ENCODE data around the gene PFN4. TPM values are rescaled to one million over a fixed set of nuclear protein-coding genes. Genes with fewer than 3 reads are reported as not detected.

PFN4 gene
- total and polyA plus RNA-seq, 2 experiments from 2014 or later, result 0.28 TPM; not detected in 1

DNA sequence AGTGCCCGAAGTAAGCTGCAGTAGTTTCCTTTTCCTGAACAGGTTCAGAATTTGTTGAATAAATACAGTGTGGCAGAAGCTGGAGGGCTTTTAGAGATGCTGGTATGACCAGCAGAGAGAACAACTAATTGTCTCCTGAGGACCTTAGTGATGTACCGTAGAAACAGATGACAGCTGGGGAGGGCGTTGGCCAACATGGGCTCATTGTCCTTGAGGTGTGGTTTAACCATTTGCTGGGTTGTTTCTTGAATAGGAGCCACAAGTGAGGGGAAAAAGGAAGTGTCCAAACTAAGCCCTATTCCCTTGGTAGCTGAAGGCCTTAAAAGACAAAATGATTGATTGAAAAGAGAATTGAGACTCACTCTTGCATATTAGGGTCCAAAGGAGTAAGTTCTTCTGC is 40.1 kb upstream of the PFN4 start:
- no peaks in the 10 kb centered on the region for H3K27me3 ChIP-seq (ENCODE audit: insufficient read depth)
- H3K4me2 ChIP-seq, result no peak overlapping the region
- H3K4me1 ChIP-seq (ENCODE audit: insufficient read depth), result no peaks in the 10 kb centered on the region; the same call in 1 of the 2 replicates
- H3K79me2 ChIP-seq (replicated peaks; ENCODE audit: insufficient read depth), result no peaks in the 10 kb centered on the region
- H3K4me3 ChIP-seq, result no peak overlapping the region
- no peak overlapping the region for H3K27ac ChIP-seq (ENCODE audit: low read depth)
- H2AFZ ChIP-seq, result no peak overlapping the region
- H3K27ac Mint-ChIP-seq, result no peak overlapping the region
- H3K4me3 Mint-ChIP-seq, result no peak overlapping the region
- no peaks in the 10 kb centered on the region for H4K20me1 ChIP-seq (replicated peaks; ENCODE audit: insufficient read depth)
- no peaks in the 10 kb centered on the region for H3K36me3 ChIP-seq (ENCODE audit: insufficient read depth)
- peaks cover 10% of the 10 kb centered on the region; the same call in 2 of the 3 replicates for H3K9me3 Mint-ChIP-seq
- no peaks in the 10 kb centered on the region for H3F3A ChIP-seq (replicated peaks; ENCODE audit: low read depth)
- peaks cover 11% of the 10 kb centered on the region; the same call in 2 of the 3 replicates for H3K36me3 Mint-ChIP-seq (ENCODE audit: low read depth)
- peaks cover 10% of the 10 kb centered on the region for H3K27me3 Mint-ChIP-seq (ENCODE audit: insufficient read depth, low read depth, poor library complexity)
- ATAC-seq, result no peak
- DNase-seq (ENCODE audit: low spot score), result no peak
- peaks cover 10% of the 10 kb centered on the region; the same call in 2 of the 3 replicates for H3K4me1 Mint-ChIP-seq
- no peaks in the 10 kb centered on the region for H3K9me2 ChIP-seq (ENCODE audit: insufficient read depth)
- no peak for TF ChIP-seq STAT1 (IDR thresholded peaks at IDR 0.05; ENCODE audit: unreplicated experiment)
- TF ChIP-seq, protein P1, sequence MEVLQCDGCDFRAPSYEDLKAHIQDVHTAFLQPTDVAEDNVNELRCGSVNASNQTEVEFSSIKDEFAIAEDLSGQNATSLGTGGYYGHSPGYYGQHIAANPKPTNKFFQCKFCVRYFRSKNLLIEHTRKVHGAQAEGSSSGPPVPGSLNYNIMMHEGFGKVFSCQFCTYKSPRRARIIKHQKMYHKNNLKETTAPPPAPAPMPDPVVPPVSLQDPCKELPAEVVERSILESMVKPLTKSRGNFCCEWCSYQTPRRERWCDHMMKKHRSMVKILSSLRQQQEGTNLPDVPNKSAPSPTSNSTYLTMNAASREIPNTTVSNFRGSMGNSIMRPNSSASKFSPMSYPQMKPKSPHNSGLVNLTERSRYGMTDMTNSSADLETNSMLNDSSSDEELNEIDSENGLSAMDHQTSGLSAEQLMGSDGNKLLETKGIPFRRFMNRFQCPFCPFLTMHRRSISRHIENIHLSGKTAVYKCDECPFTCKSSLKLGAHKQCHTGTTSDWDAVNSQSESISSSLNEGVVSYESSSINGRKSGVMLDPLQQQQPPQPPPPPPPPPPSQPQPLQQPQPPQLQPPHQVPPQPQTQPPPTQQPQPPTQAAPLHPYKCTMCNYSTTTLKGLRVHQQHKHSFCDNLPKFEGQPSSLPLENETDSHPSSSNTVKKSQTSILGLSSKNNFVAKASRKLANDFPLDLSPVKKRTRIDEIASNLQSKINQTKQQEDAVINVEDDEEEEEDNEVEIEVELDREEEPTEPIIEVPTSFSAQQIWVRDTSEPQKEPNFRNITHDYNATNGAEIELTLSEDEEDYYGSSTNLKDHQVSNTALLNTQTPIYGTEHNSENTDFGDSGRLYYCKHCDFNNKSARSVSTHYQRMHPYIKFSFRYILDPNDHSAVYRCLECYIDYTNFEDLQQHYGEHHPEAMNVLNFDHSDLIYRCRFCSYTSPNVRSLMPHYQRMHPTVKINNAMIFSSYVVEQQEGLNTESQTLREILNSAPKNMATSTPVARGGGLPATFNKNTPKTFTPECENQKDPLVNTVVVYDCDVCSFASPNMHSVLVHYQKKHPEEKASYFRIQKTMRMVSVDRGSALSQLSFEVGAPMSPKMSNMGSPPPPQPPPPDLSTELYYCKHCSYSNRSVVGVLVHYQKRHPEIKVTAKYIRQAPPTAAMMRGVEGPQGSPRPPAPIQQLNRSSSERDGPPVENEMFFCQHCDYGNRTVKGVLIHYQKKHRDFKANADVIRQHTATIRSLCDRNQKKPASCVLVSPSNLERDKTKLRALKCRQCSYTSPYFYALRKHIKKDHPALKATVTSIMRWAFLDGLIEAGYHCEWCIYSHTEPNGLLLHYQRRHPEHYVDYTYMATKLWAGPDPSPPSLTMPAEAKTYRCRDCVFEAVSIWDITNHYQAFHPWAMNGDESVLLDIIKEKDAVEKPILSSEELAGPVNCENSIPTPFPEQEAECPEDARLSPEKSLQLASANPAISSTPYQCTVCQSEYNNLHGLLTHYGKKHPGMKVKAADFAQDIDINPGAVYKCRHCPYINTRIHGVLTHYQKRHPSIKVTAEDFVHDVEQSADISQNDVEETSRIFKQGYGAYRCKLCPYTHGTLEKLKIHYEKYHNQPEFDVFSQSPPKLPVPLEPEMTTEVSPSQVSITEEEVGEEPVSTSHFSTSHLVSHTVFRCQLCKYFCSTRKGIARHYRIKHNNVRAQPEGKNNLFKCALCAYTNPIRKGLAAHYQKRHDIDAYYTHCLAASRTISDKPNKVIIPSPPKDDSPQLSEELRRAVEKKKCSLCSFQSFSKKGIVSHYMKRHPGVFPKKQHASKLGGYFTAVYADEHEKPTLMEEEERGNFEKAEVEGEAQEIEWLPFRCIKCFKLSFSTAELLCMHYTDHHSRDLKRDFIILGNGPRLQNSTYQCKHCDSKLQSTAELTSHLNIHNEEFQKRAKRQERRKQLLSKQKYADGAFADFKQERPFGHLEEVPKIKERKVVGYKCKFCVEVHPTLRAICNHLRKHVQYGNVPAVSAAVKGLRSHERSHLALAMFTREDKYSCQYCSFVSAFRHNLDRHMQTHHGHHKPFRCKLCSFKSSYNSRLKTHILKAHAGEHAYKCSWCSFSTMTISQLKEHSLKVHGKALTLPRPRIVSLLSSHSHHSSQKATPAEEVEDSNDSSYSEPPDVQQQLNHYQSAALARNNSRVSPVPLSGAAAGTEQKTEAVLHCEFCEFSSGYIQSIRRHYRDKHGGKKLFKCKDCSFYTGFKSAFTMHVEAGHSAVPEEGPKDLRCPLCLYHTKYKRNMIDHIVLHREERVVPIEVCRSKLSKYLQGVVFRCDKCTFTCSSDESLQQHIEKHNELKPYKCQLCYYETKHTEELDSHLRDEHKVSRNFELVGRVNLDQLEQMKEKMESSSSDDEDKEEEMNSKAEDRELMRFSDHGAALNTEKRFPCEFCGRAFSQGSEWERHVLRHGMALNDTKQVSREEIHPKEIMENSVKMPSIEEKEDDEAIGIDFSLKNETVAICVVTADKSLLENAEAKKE (CRISPR knock-in tag; IDR thresholded peaks at IDR 0.05), result no peak
- TF ChIP-seq CREB1 (CRISPR knock-in tag; IDR thresholded peaks at IDR 0.05; ENCODE audit: low read depth), result no peak
- TF ChIP-seq POLR2AphosphoS5 (IDR thresholded peaks at IDR 0.05; ENCODE audit: low read depth), result no peak
- TF ChIP-seq, protein P2, sequence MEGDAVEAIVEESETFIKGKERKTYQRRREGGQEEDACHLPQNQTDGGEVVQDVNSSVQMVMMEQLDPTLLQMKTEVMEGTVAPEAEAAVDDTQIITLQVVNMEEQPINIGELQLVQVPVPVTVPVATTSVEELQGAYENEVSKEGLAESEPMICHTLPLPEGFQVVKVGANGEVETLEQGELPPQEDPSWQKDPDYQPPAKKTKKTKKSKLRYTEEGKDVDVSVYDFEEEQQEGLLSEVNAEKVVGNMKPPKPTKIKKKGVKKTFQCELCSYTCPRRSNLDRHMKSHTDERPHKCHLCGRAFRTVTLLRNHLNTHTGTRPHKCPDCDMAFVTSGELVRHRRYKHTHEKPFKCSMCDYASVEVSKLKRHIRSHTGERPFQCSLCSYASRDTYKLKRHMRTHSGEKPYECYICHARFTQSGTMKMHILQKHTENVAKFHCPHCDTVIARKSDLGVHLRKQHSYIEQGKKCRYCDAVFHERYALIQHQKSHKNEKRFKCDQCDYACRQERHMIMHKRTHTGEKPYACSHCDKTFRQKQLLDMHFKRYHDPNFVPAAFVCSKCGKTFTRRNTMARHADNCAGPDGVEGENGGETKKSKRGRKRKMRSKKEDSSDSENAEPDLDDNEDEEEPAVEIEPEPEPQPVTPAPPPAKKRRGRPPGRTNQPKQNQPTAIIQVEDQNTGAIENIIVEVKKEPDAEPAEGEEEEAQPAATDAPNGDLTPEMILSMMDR (conservative IDR thresholded peaks at IDR 0.05; ENCODE audit: low read depth in 2 of 2), result no peak
- TF ChIP-seq EZH2 (IDR thresholded peaks at IDR 0.05; ENCODE audit: low read depth, unreplicated experiment), result no peak
- TF ChIP-seq ZNF331 (CRISPR knock-in tag; IDR thresholded peaks at IDR 0.05; ENCODE audit: low read depth), result no peak
- TF ChIP-seq EZH2phosphoT487 (IDR thresholded peaks at IDR 0.05; ENCODE audit: unreplicated experiment), result no peak

Measured in GM23338 (cell line).